Astrocyte (in vitro differentiated cells and primary cell): ENCODE results near the gene MATN4. TPM values are rescaled to one million over a fixed set of nuclear protein-coding genes. Genes with fewer than 3 reads are reported as not detected.
A peak's percentile ranks its signal among the peaks of the same experiment; 100 is the strongest.

Source experiments
- DNase-seq: peaks from one replicate; pipeline ENCODE4 v3.0.0-alpha.2; 2010; ENCODE audit warnings: low read depth
- FAIRE-seq: peaks from 2 replicates; lab custom pipeline; 2011; peaks lifted over from hg19 to GRCh38; lab: Jason Lieb, UNC
- H2AFZ ChIP-seq: 2 replicates; pipeline ENCODE4 v1.6.0; 2012; ENCODE audit warnings: low read depth, low read length, inconsistent platforms
- H3K27ac ChIP-seq: 2 replicates; pipeline ENCODE4 v1.5.1; 2011; ENCODE audit warnings: low read depth, low read length, inconsistent platforms
- H3K27me3 ChIP-seq: 2 replicates; pipeline ENCODE4 v1.6.0; 2011; ENCODE audit warnings: low read length, inconsistent platforms; ENCODE audit not compliant: insufficient read depth
- H3K36me3 ChIP-seq: 2 replicates; pipeline ENCODE4 v1.5.1; 2011; ENCODE audit warnings: low read length, inconsistent platforms; ENCODE audit not compliant: insufficient read depth
- H3K4me1 ChIP-seq: 2 replicates; pipeline ENCODE4 v1.5.1; 2011; ENCODE audit warnings: low read length, inconsistent platforms; ENCODE audit not compliant: insufficient read depth
- H3K4me2 ChIP-seq: 2 replicates; pipeline ENCODE4 v1.6.0; 2012; ENCODE audit warnings: low read length, inconsistent platforms
- H3K4me3 ChIP-seq: 2 replicates; pipeline ENCODE4 v1.5.1; 2011; ENCODE audit warnings: low read depth, mild to moderate bottlenecking, low read length, inconsistent platforms; ENCODE audit not compliant: insufficient read depth
- H3K79me2 ChIP-seq: 2 replicates; pipeline ENCODE4 v1.6.0; 2012; ENCODE audit warnings: mild to moderate bottlenecking, low read length, inconsistent platforms; ENCODE audit not compliant: insufficient read depth
- H3K9ac ChIP-seq: 2 replicates; pipeline ENCODE4 v1.6.0; 2012; ENCODE audit warnings: mild to moderate bottlenecking, low read length, inconsistent platforms
- H3K9me3 ChIP-seq: 2 replicates; pipeline ENCODE4 v1.5.1; 2012; ENCODE audit warnings: low read depth, mild to moderate bottlenecking, low read length, inconsistent platforms; ENCODE audit not compliant: insufficient read depth
- H4K20me1 ChIP-seq: 2 replicates; pipeline ENCODE4 v1.6.0; 2012; ENCODE audit warnings: low read length, inconsistent platforms; ENCODE audit not compliant: insufficient read depth
- H3K27ac Mint-ChIP-seq: one replicate; pipeline ENCODE4 v1.8.0; 2021; ENCODE audit warnings: mild to moderate bottlenecking, mixed read lengths; ENCODE audit not compliant: unreplicated experiment
- H3K27me3 Mint-ChIP-seq: one replicate; pipeline ENCODE4 v1.8.0; 2021; ENCODE audit warnings: low read depth, mixed read lengths; ENCODE audit not compliant: unreplicated experiment
- H3K36me3 Mint-ChIP-seq: one replicate; pipeline ENCODE4 v1.8.0; 2021; ENCODE audit warnings: low read depth, mixed read lengths; ENCODE audit not compliant: unreplicated experiment
- H3K4me1 Mint-ChIP-seq: one replicate; pipeline ENCODE4 v1.8.0; 2021; ENCODE audit warnings: low read depth, mixed read lengths; ENCODE audit not compliant: unreplicated experiment
- H3K4me3 Mint-ChIP-seq: one replicate; pipeline ENCODE4 v1.8.0; 2021; ENCODE audit warnings: mild to moderate bottlenecking, moderate library complexity, mixed read lengths; ENCODE audit not compliant: unreplicated experiment
- H3K9me3 Mint-ChIP-seq: one replicate; pipeline ENCODE4 v1.8.0; 2021; ENCODE audit warnings: mild to moderate bottlenecking, mixed read lengths; ENCODE audit not compliant: unreplicated experiment
- CTCF ChIP-seq: IDR thresholded peaks from 2 replicates; pipeline ENCODE4 v1.5.1; 2011; ENCODE audit warnings: low read depth, mild to moderate bottlenecking, inconsistent platforms, low read length, moderate library complexity; ENCODE audit not compliant: insufficient read depth
- EZH2 ChIP-seq: IDR thresholded peaks from 2 replicates; pipeline ENCODE4 v1.6.1; 2012; ENCODE audit warnings: mild to moderate bottlenecking, low read length, inconsistent platforms; ENCODE audit not compliant: insufficient read depth
- total RNA-seq: library from RNA; stranded (reverse); gene quantifications from 2 replicates; pipeline ENCODE4 v1.2.1, GENCODE V29; 2021

Gene MATN4
- total RNA-seq, 1 donor from 2014 or later: 0.20 TPM

GRCh38 chr20:45340951-45341350, 32.9 kb upstream of the MATN4 start:
- Histone ChIP-seq H3K36me3 (peaks cover 8% of the 10 kb centered on the region), H3K27me3 (no peaks in the 10 kb centered on the region), H3K27ac (peak overlapping the region; percentile 93), H3K4me1 (peaks cover 91% of the 10 kb centered on the region), H3K4me2 (no peak overlapping the region), H3K79me2 (peaks cover 85% of the 10 kb centered on the region), H3K9ac (no peak overlapping the region), H3K9me3 (no peaks in the 10 kb centered on the region), H3K4me3 (no peak overlapping the region), H2AFZ (no peak overlapping the region), H4K20me1 (peaks cover 40% of the 10 kb centered on the region)
- FAIRE-seq (no peak), DNase-seq (no peak)
- Mint-ChIP-seq H3K27me3 (no peaks in the 10 kb centered on the region), H3K27ac (peak overlapping the region; percentile 89), H3K4me3 (peak overlapping the region; percentile 54), H3K9me3 (no peaks in the 10 kb centered on the region), H3K36me3 (peaks cover 4% of the 10 kb centered on the region), H3K4me1 (peaks cover 83% of the 10 kb centered on the region)
- TF ChIP-seq CTCF: no peak
- no peak for TF ChIP-seq EZH2

- no peaks in the 10 kb centered on the region for H3K27me3 ChIP-seq
- peak overlapping the region; percentile 54 for H3K4me3 Mint-ChIP-seq
- FAIRE-seq: no peak
- peaks cover 91% of the 10 kb centered on the region for H3K4me1 ChIP-seq
- H3K36me3 Mint-ChIP-seq: peaks cover 7% of the 10 kb centered on the region
- peak overlapping the region; percentile 7 for H3K27ac ChIP-seq
- H3K79me2 ChIP-seq: peaks cover 85% of the 10 kb centered on the region
- no peak for DNase-seq
- no peaks in the 10 kb centered on the region for H3K9me3 ChIP-seq
- peaks cover 84% of the 10 kb centered on the region for H3K4me1 Mint-ChIP-seq
- H3K4me2 ChIP-seq: no peak overlapping the region
- H2AFZ ChIP-seq: no peak overlapping the region
- H4K20me1 ChIP-seq: peaks cover 40% of the 10 kb centered on the region
- TF ChIP-seq EZH2 (no peak), CTCF (no peak)
- no peaks in the 10 kb centered on the region for H3K27me3 Mint-ChIP-seq
- peaks cover 11% of the 10 kb centered on the region for H3K36me3 ChIP-seq
- no peak overlapping the region for H3K9ac ChIP-seq
- peak overlapping the region; percentile 89 for H3K27ac Mint-ChIP-seq
- no peaks in the 10 kb centered on the region for H3K9me3 Mint-ChIP-seq
- H3K4me3 ChIP-seq: no peak overlapping the region
Measured at GRCh38 chr20:45340236-45340847, 32.2 kb upstream of the MATN4 start.

GRCh38 chr20:45339799-45340198, 31.7 kb upstream of the MATN4 start:
- no peak overlapping the region for H3K27ac ChIP-seq

More at GRCh38 chr20:45339799-45340198, 31.7 kb upstream of the MATN4 start:
- H3K36me3 ChIP-seq: peaks cover 14% of the 10 kb centered on the region
- H2AFZ ChIP-seq: no peak overlapping the region
- no peak overlapping the region for H3K4me2 ChIP-seq
- H3K4me1 ChIP-seq: peaks cover 85% of the 10 kb centered on the region
- peaks cover 79% of the 10 kb centered on the region for H3K4me1 Mint-ChIP-seq
- peaks cover 85% of the 10 kb centered on the region for H3K79me2 ChIP-seq
- H3K36me3 Mint-ChIP-seq: peaks cover 7% of the 10 kb centered on the region
- FAIRE-seq (no peak), DNase-seq (no peak)
- H3K27ac Mint-ChIP-seq: peak overlapping the region; percentile 41
- H3K9me3 ChIP-seq: no peaks in the 10 kb centered on the region
- peaks cover 37% of the 10 kb centered on the region for H4K20me1 ChIP-seq
- no peaks in the 10 kb centered on the region for H3K27me3 ChIP-seq
- H3K27me3 Mint-ChIP-seq: no peaks in the 10 kb centered on the region
- TF ChIP-seq CTCF (no peak), EZH2 (no peak)
- no peak overlapping the region for H3K9ac ChIP-seq
- peak overlapping the region; percentile 50 for H3K4me3 Mint-ChIP-seq
- H3K4me3 ChIP-seq: no peak overlapping the region
- H3K9me3 Mint-ChIP-seq: no peaks in the 10 kb centered on the region
